ENCODE data around the gene NODAL. TPM values are rescaled to one million over a fixed set of nuclear protein-coding genes. Genes with fewer than 3 reads are reported as not detected.

Gene NODAL
- total RNA-seq, 1 donor from 2014 or later = not detected

Other genes starting within 250 kb of the NODAL start
- gene PPA1, start 208.3 kb downstream of the NODAL start, total RNA-seq = 295 and 309 TPM in 2 replicates
- gene NPFFR1, start 157.7 kb downstream of the NODAL start, total RNA-seq = not detected in 2 replicates
- 6.7 and 14.4 TPM in 2 replicates for gene LRRC20, start 59.1 kb downstream of the NODAL start, total RNA-seq
- gene EIF4EBP2, start 37.5 kb downstream of the NODAL start, total RNA-seq = 20.5 and 23.6 TPM in 2 replicates
- gene PALD1, start 37.1 kb upstream of the NODAL start, total RNA-seq = 53.7 and 90.4 TPM in 2 replicates
- gene PRF1, start 161.1 kb upstream of the NODAL start, total RNA-seq = not detected in 2 replicates
- gene ADAMTS14, start 230.8 kb upstream of the NODAL start, total RNA-seq = under 0.01 TPM in 1 of 2 replicates, not detected in the other